Measurements from ENCODE around the gene C19orf25.

The C19orf25 gene

GRCh38 chr19:1426736-1427135, 52.3 kb downstream of the C19orf25 start:
- DNase-seq (no peak), ATAC-seq (ENCODE audit: insufficient read depth, low read depth) (no peak)
- Histone ChIP-seq H4K20me1 (ENCODE audit: insufficient read depth, low read length) (peaks cover 82% of the 10 kb centered on the region), H3K79me2 (ENCODE audit: insufficient read depth, low read length) (peaks cover 76% of the 10 kb centered on the region), H3K9me3 (ENCODE audit: insufficient read depth, low read length, severe bottlenecking) (no peaks in the 10 kb centered on the region), H2AFZ (ENCODE audit: low read depth, low read length) (no peak overlapping the region), H3K9ac (ENCODE audit: low read depth, low read length) (no peak overlapping the region), H3K36me3 (ENCODE audit: insufficient read depth, low read length) (peaks cover 94% of the 10 kb centered on the region), H3K27me3 (ENCODE audit: insufficient read depth, low read length, poor library complexity) (no peaks in the 10 kb centered on the region), H3K4me2 (ENCODE audit: insufficient read depth, low read length) (no peak overlapping the region), H3K4me1 (ENCODE audit: insufficient read depth, low read length) (no peaks in the 10 kb centered on the region), H3K4me3 (ENCODE audit: low read depth in 1 of 2, low read length in 2 of 2) (no peak overlapping the region), H3K27ac (ENCODE audit: low read length) (no peak overlapping the region)
- no peak for TF ChIP-seq EZH2 (IDR thresholded peaks at IDR 0.05; ENCODE audit: borderline replicate concordance, low read depth, low read length, severe bottlenecking)
- no peak for TF ChIP-seq CTCF (IDR thresholded peaks at IDR 0.05; ENCODE audit: borderline replicate concordance, extremely low read depth, low read length, poor library complexity, severe bottlenecking)

- ATAC-seq (ENCODE audit: insufficient read depth, low read depth) (no peak), DNase-seq (no peak)
- no peak overlapping the region for H3K4me3 ChIP-seq (ENCODE audit: low read depth in 1 of 2, low read length in 2 of 2)
- H3K9me3 ChIP-seq (ENCODE audit: insufficient read depth, low read length, severe bottlenecking), result no peaks in the 10 kb centered on the region
- H3K4me2 ChIP-seq (ENCODE audit: insufficient read depth, low read length), result no peak overlapping the region
- H3K27ac ChIP-seq (ENCODE audit: low read length), result no peak overlapping the region
- H3K79me2 ChIP-seq (ENCODE audit: insufficient read depth, low read length), result peaks cover 84% of the 10 kb centered on the region
- TF ChIP-seq CTCF (IDR thresholded peaks at IDR 0.05; ENCODE audit: borderline replicate concordance, extremely low read depth, low read length, poor library complexity, severe bottlenecking), result no peak
- TF ChIP-seq EZH2 (IDR thresholded peaks at IDR 0.05; ENCODE audit: borderline replicate concordance, low read depth, low read length, severe bottlenecking), result no peak
- H4K20me1 ChIP-seq (ENCODE audit: insufficient read depth, low read length), result peaks cover 87% of the 10 kb centered on the region
- no peaks in the 10 kb centered on the region for H3K27me3 ChIP-seq (ENCODE audit: insufficient read depth, low read length, poor library complexity)
- H2AFZ ChIP-seq (ENCODE audit: low read depth, low read length), result no peak overlapping the region
- H3K4me1 ChIP-seq (ENCODE audit: insufficient read depth, low read length), result no peaks in the 10 kb centered on the region
- no peak overlapping the region for H3K9ac ChIP-seq (ENCODE audit: low read depth, low read length)
- H3K36me3 ChIP-seq (ENCODE audit: insufficient read depth, low read length), result peaks cover 96% of the 10 kb centered on the region
Observed at GRCh38 chr19:1425902-1426301, 53.1 kb downstream of the C19orf25 start.

GRCh38 chr19:1425102-1425837, 53.7 kb downstream of the C19orf25 start:
- H3K79me2 ChIP-seq (ENCODE audit: insufficient read depth, low read length), result peaks cover 88% of the 10 kb centered on the region
- TF ChIP-seq CTCF (IDR thresholded peaks at IDR 0.05; ENCODE audit: borderline replicate concordance, extremely low read depth, low read length, poor library complexity, severe bottlenecking) (no peak), EZH2 (IDR thresholded peaks at IDR 0.05; ENCODE audit: borderline replicate concordance, low read depth, low read length, severe bottlenecking) (no peak)
- H3K36me3 ChIP-seq (ENCODE audit: insufficient read depth, low read length), result peaks cover 99% of the 10 kb centered on the region
- H3K4me3 ChIP-seq (ENCODE audit: low read depth in 1 of 2, low read length in 2 of 2), result no peak overlapping the region
- H3K4me2 ChIP-seq (ENCODE audit: insufficient read depth, low read length), result no peak overlapping the region
- H2AFZ ChIP-seq (ENCODE audit: low read depth, low read length), result no peak overlapping the region
- H4K20me1 ChIP-seq (ENCODE audit: insufficient read depth, low read length), result peaks cover 91% of the 10 kb centered on the region
- no peak overlapping the region for H3K27ac ChIP-seq (ENCODE audit: low read length)
- ATAC-seq (ENCODE audit: insufficient read depth, low read depth) (no peak), DNase-seq (no peak)
- no peaks in the 10 kb centered on the region for H3K27me3 ChIP-seq (ENCODE audit: insufficient read depth, low read length, poor library complexity)
- H3K9me3 ChIP-seq (ENCODE audit: insufficient read depth, low read length, severe bottlenecking), result no peaks in the 10 kb centered on the region
- H3K9ac ChIP-seq (ENCODE audit: low read depth, low read length), result no peak overlapping the region
- H3K4me1 ChIP-seq (ENCODE audit: insufficient read depth, low read length), result no peaks in the 10 kb centered on the region
